ENCODE results near the gene RIPOR3. TPM values are rescaled to one million over a fixed set of nuclear protein-coding genes. Genes with fewer than 3 reads are reported as not detected.
"Not testable (repeated sequence)": the region's sequence is repeated elsewhere in the genome, so short reads cannot be mapped to it uniquely, and the experiment has no call there.

RIPOR3 gene
- total RNA-seq, 1 donor from 2014 or later = 15.1 TPM

GRCh38 chr20:50671626-50672025 is 19.7 kb downstream of the RIPOR3 start:
- Histone ChIP-seq H3K27ac (no peak overlapping the region), H3K4me1 (no peaks in the 10 kb centered on the region), H3K4me3 (no peak overlapping the region), H3K27me3 (no peaks in the 10 kb centered on the region), H3K9me3 (no peaks in the 10 kb centered on the region), H3K36me3 (no peaks in the 10 kb centered on the region)
- no peak for DNase-seq (ENCODE audit: low spot score in 2 of 2)
- no peak for TF ChIP-seq CTCF (IDR thresholded peaks at IDR 0.05)
- intact Hi-C loops (cut with DNase I) = no loop called here

GRCh38 chr20:50671010-50671409 is 20.3 kb downstream of the RIPOR3 start:
- H3K27me3 ChIP-seq; H3K9me3 ChIP-seq; intact Hi-C loops (cut with DNase I): not testable (repeated sequence)

GRCh38 chr20:50670126-50670862 is 21.0 kb downstream of the RIPOR3 start:
- H3K4me1 ChIP-seq = no peaks in the 10 kb centered on the region
- no peak overlapping the region for H3K27ac ChIP-seq
- no peak for TF ChIP-seq CTCF (IDR thresholded peaks at IDR 0.05)
- intact Hi-C loops (cut with DNase I) = no loop called here
- H3K9me3 ChIP-seq = no peaks in the 10 kb centered on the region
- no peaks in the 10 kb centered on the region for H3K36me3 ChIP-seq
- no peaks in the 10 kb centered on the region for H3K27me3 ChIP-seq
- DNase-seq (ENCODE audit: low spot score in 2 of 2) = no peak
- no peak overlapping the region for H3K4me3 ChIP-seq

More at GRCh38 chr20:50671010-50671409, 20.3 kb downstream of the RIPOR3 start:
- H3K36me3 ChIP-seq; H3K27ac ChIP-seq; DNase-seq (ENCODE audit: low spot score in 2 of 2); H3K4me1 ChIP-seq; H3K4me3 ChIP-seq: not testable (repeated sequence)

- Histone ChIP-seq H3K4me3 (no peak overlapping the region), H3K4me1 (no peaks in the 10 kb centered on the region), H3K27ac (no peak overlapping the region), H3K36me3 (no peaks in the 10 kb centered on the region), H3K27me3 (no peaks in the 10 kb centered on the region), H3K9me3 (no peaks in the 10 kb centered on the region)
- no peak for DNase-seq (ENCODE audit: low spot score in 2 of 2)
- TF ChIP-seq CTCF (IDR thresholded peaks at IDR 0.05) = no peak
- intact Hi-C loops (cut with DNase I) = no loop called here
Observed at GRCh38 chr20:50668798-50669197, 22.5 kb downstream of the RIPOR3 start.

- Histone ChIP-seq H3K9me3 (no peaks in the 10 kb centered on the region), H3K27me3 (no peaks in the 10 kb centered on the region), H3K4me1 (no peaks in the 10 kb centered on the region), H3K36me3 (no peaks in the 10 kb centered on the region), H3K27ac (no peak overlapping the region), H3K4me3 (no peak overlapping the region)
- intact Hi-C loops (cut with DNase I) = no loop called here
- no peak for TF ChIP-seq CTCF (IDR thresholded peaks at IDR 0.05)
- no peak for DNase-seq (ENCODE audit: low spot score in 2 of 2)
Observed at GRCh38 chr20:50668326-50668725, 23.0 kb downstream of the RIPOR3 start.

- DNase-seq (ENCODE audit: low spot score in 2 of 2) = no peak
- intact Hi-C loops (cut with DNase I) = no loop called here
- Histone ChIP-seq H3K36me3 (no peaks in the 10 kb centered on the region), H3K27me3 (no peaks in the 10 kb centered on the region), H3K4me1 (no peaks in the 10 kb centered on the region), H3K4me3 (no peak overlapping the region), H3K27ac (no peak overlapping the region), H3K9me3 (no peaks in the 10 kb centered on the region)
- TF ChIP-seq CTCF (IDR thresholded peaks at IDR 0.05) = no peak
Observed at GRCh38 chr20:50666709-50667298, 24.5 kb downstream of the RIPOR3 start.
